ENCODE measurements around the gene RASL11A.
"Not testable (repeated sequence)": the region's sequence is repeated elsewhere in the genome, so short reads cannot be mapped to it uniquely, and the experiment has no call there.

The RASL11A gene

GRCh38 chr13:27293873-27294515 lies 23.4 kb downstream of the RASL11A start:
- ChIA-PET CTCF (interaction anchor here (1.0 kb wide), 1 partner anchor 24 kb away, joined by 3 read pairs; the partner anchor contains the start of gene RASL11A), POLR2A (ENCODE audit: low non-redundant PET) (no interaction called here)
- no peak for TF ChIP-seq CTCF (conservative IDR thresholded peaks at IDR 0.05; ENCODE audit: low read depth)
- no peak for DNase-seq (ENCODE audit: low spot score)
- no peak overlapping the region for H3K27ac ChIP-seq

- DNase-seq (ENCODE audit: low spot score) = no peak
- no peak overlapping the region for H3K27ac ChIP-seq
- no peak for TF ChIP-seq CTCF (conservative IDR thresholded peaks at IDR 0.05; ENCODE audit: low read depth)
- CTCF ChIA-PET = no interaction called here
- POLR2A ChIA-PET (ENCODE audit: low non-redundant PET) = no interaction called here
Observed at GRCh38 chr13:27295096-27295495, 24.5 kb downstream of the RASL11A start.

- DNase-seq (ENCODE audit: low spot score) = no peak
- no peak for TF ChIP-seq CTCF (conservative IDR thresholded peaks at IDR 0.05; ENCODE audit: low read depth)
- no peak overlapping the region for H3K27ac ChIP-seq
- POLR2A ChIA-PET (ENCODE audit: low non-redundant PET) = no interaction called here
- CTCF ChIA-PET = no interaction called here
Observed at GRCh38 chr13:27295660-27296059, 25.0 kb downstream of the RASL11A start.

- CTCF ChIA-PET = interaction anchor here (0.6 kb wide), 1 partner anchor 260 kb away, joined by 3 read pairs; no protein-coding TSS in a partner anchor
- TF ChIP-seq CTCF (conservative IDR thresholded peaks at IDR 0.05; ENCODE audit: low read depth) = no peak
- DNase-seq (ENCODE audit: low spot score) = no peak
- POLR2A ChIA-PET (ENCODE audit: low non-redundant PET) = interaction anchor here (0.7 kb wide), 1 partner anchor 39 kb away, joined by 3 read pairs; no protein-coding TSS in a partner anchor
- no peak overlapping the region for H3K27ac ChIP-seq
Observed at GRCh38 chr13:27296496-27296895, 25.9 kb downstream of the RASL11A start.

- H3K27ac ChIP-seq = no peak overlapping the region
- DNase-seq (ENCODE audit: low spot score) = no peak
- POLR2A ChIA-PET (ENCODE audit: low non-redundant PET) = no interaction called here
- CTCF ChIA-PET = no interaction called here
- TF ChIP-seq CTCF (conservative IDR thresholded peaks at IDR 0.05; ENCODE audit: low read depth) = no peak
Observed at GRCh38 chr13:27298849-27299248, 28.2 kb downstream of the RASL11A start.

GRCh38 chr13:27300406-27300805 lies 29.8 kb downstream of the RASL11A start:
- H3K27ac ChIP-seq; POLR2A ChIA-PET (ENCODE audit: low non-redundant PET); DNase-seq (ENCODE audit: low spot score): not testable (repeated sequence)
- CTCF ChIA-PET = interaction anchor here (0.8 to 1.1 kb wide), 2 partner anchors 31 to 353 kb away, joined by 3 to 5 read pairs; no protein-coding TSS in a partner anchor

- H3K27ac ChIP-seq = no peak overlapping the region
- no peak for TF ChIP-seq CTCF (conservative IDR thresholded peaks at IDR 0.05; ENCODE audit: low read depth)
- no peak for DNase-seq (ENCODE audit: low spot score)
- ChIA-PET POLR2A (ENCODE audit: low non-redundant PET) (no interaction called here), CTCF (interaction anchor here (0.6 to 1.1 kb wide), 3 partner anchors 30 to 1708 kb away, joined by 3 to 5 read pairs (median 3); no protein-coding TSS in a partner anchor)
Observed at GRCh38 chr13:27300941-27301586, 30.4 kb downstream of the RASL11A start.
